GM12801 (cell line): ENCODE measurements around the gene TNS3.

Experiments used
- TF ChIP-seq, protein P1 (sequence below): IDR thresholded peaks from one replicate; pipeline ENCODE4 v1.5.1; 2011; ENCODE audit warnings: control low read depth; ENCODE audit not compliant: insufficient read length; ENCODE audit errors: extremely low read depth

Gene TNS3

DNA sequence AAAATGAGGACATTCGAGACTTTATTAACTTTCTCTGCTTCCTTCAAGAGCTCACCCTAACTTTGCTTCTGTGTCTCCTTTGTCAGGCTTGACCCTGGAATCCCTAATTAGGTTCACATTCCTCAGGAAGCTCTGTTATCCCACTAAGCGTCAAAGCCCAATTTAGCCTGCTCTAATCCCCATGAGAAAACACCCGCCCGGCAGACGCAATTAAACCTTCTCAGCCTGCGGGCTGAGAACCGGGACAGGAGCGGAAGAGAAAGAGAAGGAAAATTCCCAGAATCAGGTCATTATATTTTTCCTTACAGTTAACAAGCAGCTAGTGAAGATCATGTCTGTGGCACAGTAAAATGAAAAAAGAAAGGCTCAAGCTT is 93.0 kb downstream of the TNS3 start:
- TF ChIP-seq, protein P1, sequence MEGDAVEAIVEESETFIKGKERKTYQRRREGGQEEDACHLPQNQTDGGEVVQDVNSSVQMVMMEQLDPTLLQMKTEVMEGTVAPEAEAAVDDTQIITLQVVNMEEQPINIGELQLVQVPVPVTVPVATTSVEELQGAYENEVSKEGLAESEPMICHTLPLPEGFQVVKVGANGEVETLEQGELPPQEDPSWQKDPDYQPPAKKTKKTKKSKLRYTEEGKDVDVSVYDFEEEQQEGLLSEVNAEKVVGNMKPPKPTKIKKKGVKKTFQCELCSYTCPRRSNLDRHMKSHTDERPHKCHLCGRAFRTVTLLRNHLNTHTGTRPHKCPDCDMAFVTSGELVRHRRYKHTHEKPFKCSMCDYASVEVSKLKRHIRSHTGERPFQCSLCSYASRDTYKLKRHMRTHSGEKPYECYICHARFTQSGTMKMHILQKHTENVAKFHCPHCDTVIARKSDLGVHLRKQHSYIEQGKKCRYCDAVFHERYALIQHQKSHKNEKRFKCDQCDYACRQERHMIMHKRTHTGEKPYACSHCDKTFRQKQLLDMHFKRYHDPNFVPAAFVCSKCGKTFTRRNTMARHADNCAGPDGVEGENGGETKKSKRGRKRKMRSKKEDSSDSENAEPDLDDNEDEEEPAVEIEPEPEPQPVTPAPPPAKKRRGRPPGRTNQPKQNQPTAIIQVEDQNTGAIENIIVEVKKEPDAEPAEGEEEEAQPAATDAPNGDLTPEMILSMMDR, result no peak

DNA sequence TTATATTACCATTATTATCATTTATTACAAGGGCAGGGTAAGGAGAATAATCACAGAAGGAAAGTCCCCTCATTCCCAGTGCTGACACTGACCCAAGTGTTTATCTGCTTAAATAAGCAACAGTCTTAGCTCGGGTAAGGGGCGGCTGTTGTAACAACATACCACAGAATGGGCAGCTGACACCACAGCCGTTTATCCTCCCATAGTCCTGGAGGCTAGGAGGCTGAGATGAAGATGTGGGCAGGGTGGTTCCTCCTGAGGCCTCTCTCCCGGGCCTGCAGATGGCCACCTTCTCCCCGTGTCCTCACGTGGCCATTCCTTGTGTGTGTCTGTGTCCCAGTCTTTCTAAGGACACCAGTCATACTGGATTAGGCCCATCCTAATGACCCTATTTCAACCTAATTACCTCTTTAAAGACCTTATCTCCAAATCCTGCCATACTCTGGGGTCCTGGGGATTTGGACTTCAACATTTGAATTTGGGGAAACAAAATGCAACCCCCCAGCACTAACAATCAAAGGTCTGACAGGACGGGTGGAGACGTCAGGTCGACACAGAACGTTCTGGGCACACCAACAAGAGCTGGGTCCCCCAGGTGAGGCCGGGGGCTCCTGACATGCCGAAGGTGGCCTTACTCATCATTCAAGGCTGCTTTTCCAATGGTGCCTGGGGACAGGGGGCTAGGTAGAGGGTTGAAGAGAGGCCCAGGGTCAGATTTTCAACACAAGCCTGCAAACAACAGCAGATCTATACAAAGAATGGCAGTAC is 93.5 kb downstream of the TNS3 start:
- TF ChIP-seq, protein P1, result no peak

DNA sequence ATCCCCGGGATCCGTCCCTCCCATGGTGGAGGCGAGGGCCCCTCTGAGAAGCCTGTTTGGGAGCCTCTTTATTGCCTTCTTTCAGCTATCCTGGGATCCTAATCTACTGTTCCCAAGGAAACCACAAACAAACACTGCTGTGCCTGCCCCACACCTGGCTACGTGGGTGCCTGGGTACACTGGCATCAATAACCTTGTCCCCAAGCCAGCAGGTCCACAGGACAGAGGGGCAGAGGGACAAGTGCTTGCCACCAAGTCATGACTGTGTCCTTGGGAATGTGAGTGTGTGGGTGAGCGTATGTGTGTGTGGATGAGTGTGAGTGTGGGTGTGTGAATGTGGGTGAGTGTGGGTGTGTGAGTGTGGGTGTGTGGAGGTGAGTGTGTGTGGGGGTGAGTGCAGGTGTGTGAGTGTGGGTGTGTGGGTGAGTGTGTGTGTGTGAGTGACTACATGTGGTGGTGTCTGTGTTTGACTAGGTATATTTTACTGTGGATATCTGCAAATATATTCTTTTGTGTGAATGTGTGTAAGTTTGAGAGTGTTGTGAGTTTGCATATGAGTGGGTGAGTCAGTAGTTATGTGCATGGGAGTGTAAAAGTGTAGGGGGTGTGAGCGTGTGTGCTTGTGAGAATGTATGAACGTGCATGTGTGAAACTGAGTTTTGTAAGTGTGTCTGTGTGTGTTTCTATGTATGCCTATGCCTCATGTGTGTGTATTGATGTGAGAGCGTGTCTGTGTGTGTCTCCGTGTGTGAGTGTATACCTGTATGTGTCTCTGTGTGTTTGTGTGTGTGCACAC is 96.1 kb downstream of the TNS3 start:
- TF ChIP-seq, protein P1, result no peak

DNA sequence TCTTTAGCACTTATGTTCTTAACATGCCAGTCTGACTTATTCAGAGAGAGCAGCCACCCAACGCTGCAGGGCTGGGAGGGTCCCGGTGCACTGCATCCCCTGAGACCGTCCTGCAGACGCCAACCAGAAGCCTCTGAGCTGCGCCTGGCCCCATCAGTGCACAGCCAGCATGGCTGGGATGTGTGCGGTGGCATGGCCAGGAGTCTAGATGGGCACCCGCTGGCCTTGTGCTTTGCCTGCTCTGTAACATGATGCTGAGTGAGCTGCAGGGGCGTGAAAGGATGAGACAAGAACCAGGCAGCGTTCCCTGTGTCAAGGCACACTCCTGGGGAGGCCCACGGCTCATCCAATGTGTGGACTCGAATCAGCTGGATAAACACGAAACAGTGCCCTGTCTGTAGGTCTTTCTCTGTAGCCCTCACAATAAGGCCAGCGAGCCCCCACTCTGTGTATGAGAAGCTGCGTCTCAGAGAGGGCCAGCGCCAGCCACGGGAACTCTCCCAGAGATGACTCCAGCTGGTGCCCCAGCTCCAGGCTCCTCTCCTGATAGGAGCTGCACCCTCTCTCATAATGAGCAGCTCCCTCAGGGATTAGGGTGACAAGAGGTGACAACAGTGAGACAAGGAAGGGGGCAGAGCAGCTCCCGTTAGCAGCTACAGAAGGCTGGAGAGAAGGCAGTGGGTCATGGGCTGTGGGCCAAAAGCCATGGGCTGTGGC is 96.8 kb downstream of the TNS3 start:
- TF ChIP-seq, protein P1, result no peak

DNA sequence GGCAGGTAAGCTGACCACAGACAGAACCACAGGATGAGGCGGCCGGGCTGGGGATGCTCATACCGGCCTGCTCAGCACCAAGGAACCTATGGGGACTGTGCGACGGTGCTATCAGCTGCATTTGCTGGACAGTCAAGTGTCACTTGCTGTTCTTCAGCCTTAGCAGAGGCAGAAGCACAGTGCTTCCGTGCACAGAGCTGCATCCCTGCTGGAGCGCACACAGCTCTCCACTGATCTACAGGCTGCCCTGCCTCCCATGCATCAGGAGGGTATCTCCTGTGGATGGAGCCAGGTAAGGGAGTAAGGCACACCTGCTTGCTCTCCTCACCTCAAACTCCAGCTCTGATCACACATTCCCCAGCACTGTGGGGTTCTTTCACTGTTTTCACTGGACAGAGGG is 97.5 kb downstream of the TNS3 start:
- TF ChIP-seq, protein P1, result no peak

DNA sequence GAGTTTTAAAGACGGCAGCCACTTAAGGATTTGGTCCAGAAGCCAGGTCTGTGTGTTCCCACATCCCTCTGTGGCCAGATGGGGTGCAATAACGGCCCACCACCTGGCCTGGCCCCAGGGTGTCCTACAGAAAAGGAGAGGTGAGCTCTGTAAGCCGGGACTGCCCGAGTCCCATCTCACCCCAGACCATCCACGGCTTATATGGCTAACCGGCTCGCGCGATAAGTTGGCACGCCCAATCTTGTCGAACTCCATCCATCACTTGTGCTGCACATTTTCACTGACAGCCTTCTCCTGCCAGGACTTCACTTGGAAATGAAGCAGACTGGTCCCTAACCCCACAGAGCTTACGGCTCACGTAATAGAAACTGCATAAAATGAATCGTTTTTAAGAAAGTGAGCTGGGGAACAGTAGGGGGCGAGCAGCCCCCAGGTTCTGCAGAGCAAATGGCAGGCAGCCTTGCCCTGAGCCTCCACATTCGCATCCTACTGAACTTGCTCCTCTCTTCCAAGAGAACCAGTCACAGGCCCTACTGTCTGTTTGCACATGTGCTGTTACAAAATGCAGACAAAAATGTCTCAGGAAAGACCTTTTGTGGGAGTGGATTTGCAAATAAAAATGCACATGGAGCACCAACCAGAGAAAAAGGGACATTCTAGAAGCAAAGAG is 98.2 kb downstream of the TNS3 start:
- TF ChIP-seq, protein P1, result no peak
